ENCODE results near the gene MGAT3.

Gene MGAT3

GRCh38 chr22:39498802-39499201 lies 42.0 kb downstream of the MGAT3 start:
- TF ChIP-seq CTCF (IDR thresholded peaks at IDR 0.05) = no peak

DNA sequence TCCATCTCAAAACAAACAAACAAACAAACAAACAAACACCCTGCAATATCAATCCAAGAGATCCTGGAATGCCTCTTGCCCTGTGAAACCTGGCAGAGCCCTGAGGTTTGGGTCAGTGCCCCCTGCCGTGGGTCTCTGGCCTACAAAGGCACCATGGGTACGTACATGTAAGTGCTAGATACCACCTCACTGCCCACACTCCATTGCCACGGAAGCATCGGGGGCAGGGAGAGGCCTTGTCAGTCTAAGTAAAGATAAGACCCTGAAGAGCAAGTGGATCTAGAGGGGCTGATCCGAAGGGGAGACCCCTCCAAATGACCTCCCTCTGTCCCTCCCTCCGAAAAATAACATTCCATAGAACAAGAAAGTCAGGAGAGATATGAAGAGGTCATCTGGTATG lies 43.3 kb downstream of the MGAT3 start:
- TF ChIP-seq CTCF (IDR thresholded peaks at IDR 0.05) = no peak

- TF ChIP-seq CTCF (IDR thresholded peaks at IDR 0.05) = no peak
Observed at GRCh38 chr22:39501644-39502108, 44.9 kb downstream of the MGAT3 start.

DNA sequence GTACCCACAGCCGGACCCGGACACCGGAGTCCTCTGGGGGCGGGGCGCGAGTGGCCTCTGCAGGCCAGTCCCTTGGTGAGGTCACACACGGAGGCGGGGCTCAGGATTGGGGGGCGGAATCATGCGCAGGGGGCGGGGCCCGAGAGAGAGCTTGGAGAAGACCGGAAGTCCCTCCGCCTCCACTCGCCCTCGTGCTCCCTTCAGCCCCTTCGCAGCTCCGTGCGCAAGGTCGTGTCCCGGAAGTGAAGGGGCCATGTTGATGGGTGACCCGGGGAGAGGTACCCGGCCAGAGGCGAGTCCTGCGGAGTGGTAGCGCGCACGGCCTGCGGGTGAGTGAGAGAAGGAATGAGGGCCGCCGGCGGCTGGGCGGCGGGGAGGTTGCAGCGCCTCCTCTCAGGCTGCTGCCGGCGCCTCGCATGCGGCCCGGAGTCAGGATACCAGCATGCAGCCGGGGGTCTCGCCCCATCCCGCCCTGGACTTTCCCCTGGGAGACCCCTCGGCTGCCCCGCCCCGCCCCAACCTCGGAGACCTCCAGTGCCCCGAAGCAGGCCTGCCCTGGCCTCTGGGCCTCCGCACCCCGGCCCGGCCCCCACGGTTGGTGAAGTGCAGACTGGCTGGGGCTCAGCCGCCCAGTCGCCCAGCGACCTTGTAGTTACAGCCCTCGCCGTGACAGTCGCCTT lies 45.4 kb downstream of the MGAT3 start, which contains the start of gene MIEF1:
Gene MIEF1 (plus strand): TSS at position 182 of the 680 bp plus-strand sequence. CDS start 9,005 bp downstream, outside the sequence.
- TF ChIP-seq CTCF (IDR thresholded peaks at IDR 0.05) = no peak

DNA sequence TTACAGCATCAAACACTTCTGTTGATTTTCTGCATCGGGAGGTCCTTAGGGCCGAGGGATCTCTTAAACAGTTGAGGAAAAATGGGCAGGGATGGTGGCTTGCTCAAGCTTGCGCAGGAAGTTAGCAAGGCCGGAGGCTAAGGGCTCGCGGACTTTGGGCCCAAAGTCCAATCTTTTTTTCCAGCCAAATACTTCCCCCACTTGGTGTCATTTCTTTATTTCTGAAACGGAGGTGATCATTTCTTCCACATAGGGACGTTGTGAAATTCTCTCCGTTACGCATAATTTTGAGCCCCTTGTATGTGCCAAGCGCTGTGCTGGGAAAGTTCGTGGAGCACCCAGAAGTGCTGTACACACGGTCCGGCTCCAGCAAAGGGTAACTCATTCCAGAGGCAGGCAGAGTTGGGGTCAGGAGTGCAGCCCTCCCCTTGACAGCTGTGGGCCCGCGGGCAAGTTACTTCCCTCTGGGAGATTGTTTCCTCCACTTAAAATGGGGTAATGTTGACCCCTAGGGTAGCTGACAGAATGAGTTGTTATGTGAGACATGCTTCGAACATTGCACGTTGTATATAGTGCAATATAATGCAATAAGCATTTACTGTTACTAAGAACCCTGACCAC lies 46.1 kb downstream of the MGAT3 start:
- TF ChIP-seq CTCF (IDR thresholded peaks at IDR 0.05) = no peak

GRCh38 chr22:39503630-39504029 lies 46.8 kb downstream of the MGAT3 start:
- TF ChIP-seq CTCF (IDR thresholded peaks at IDR 0.05) = no peak

- no peak for TF ChIP-seq CTCF (IDR thresholded peaks at IDR 0.05)
Observed at GRCh38 chr22:39504071-39504470, 47.3 kb downstream of the MGAT3 start.
